Measurements from ENCODE around the gene MIP.

Gene MIP

GRCh38 chr12:56434828-56435227 lies 19.6 kb downstream of the MIP start:
- TF ChIP-seq SNAI2 (CRISPR knock-in tag; IDR thresholded peaks at IDR 0.05) (no peak), ZNF70 (CRISPR knock-in tag; IDR thresholded peaks at IDR 0.05) (no peak), TCF4 (CRISPR knock-in tag; IDR thresholded peaks at IDR 0.05; ENCODE audit: borderline replicate concordance) (no peak), ZC3H10 (CRISPR knock-in tag; IDR thresholded peaks at IDR 0.05) (no peak), ZFP30 (CRISPR knock-in tag; IDR thresholded peaks at IDR 0.05) (no peak), ZNF565 (CRISPR knock-in tag; conservative IDR thresholded peaks at IDR 0.05; ENCODE audit: low read depth) (no peak), CSRNP3 (CRISPR knock-in tag; IDR thresholded peaks at IDR 0.05) (no peak), PATZ1 (CRISPR knock-in tag; IDR thresholded peaks at IDR 0.05; ENCODE audit: borderline replicate concordance) (no peak), PPARA (CRISPR knock-in tag; IDR thresholded peaks at IDR 0.05; ENCODE audit: borderline replicate concordance) (no peak)
- TF ChIP-seq, protein P1, sequence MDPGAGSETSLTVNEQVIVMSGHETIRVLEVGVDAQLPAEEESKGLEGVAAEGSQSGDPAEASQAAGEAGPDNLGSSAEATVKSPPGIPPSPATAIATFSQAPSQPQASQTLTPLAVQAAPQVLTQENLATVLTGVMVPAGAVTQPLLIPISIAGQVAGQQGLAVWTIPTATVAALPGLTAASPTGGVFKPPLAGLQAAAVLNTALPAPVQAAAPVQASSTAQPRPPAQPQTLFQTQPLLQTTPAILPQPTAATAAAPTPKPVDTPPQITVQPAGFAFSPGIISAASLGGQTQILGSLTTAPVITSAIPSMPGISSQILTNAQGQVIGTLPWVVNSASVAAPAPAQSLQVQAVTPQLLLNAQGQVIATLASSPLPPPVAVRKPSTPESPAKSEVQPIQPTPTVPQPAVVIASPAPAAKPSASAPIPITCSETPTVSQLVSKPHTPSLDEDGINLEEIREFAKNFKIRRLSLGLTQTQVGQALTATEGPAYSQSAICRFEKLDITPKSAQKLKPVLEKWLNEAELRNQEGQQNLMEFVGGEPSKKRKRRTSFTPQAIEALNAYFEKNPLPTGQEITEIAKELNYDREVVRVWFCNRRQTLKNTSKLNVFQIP (CRISPR knock-in tag; IDR thresholded peaks at IDR 0.05; ENCODE audit: borderline replicate concordance, low read depth), result no peak
- no peak for ATAC-seq

- ATAC-seq, result no peak
- TF ChIP-seq CREB5 (CRISPR knock-in tag; IDR thresholded peaks at IDR 0.05; ENCODE audit: low read depth) (no peak), TSHZ2 (CRISPR knock-in tag; IDR thresholded peaks at IDR 0.05) (no peak), OSR1 (CRISPR knock-in tag; IDR thresholded peaks at IDR 0.05) (no peak), ZNF8 (CRISPR knock-in tag; IDR thresholded peaks at IDR 0.05) (no peak), ZC3H10 (CRISPR knock-in tag; IDR thresholded peaks at IDR 0.05) (no peak), ZNF70 (CRISPR knock-in tag; IDR thresholded peaks at IDR 0.05) (no peak), ESRRG (CRISPR knock-in tag; IDR thresholded peaks at IDR 0.05) (no peak), PPARA (CRISPR knock-in tag; IDR thresholded peaks at IDR 0.05; ENCODE audit: borderline replicate concordance) (no peak), BACH2 (CRISPR knock-in tag; IDR thresholded peaks at IDR 0.05; ENCODE audit: borderline replicate concordance) (no peak), SNAI2 (CRISPR knock-in tag; IDR thresholded peaks at IDR 0.05) (no peak), TOX (CRISPR knock-in tag; IDR thresholded peaks at IDR 0.05; ENCODE audit: borderline replicate concordance) (no peak), ZFP30 (CRISPR knock-in tag; IDR thresholded peaks at IDR 0.05) (no peak), CSDC2 (CRISPR knock-in tag; IDR thresholded peaks at IDR 0.05) (no peak), ARNTL (CRISPR knock-in tag; IDR thresholded peaks at IDR 0.05; ENCODE audit: borderline replicate concordance, low read depth) (no peak), TCF4 (CRISPR knock-in tag; IDR thresholded peaks at IDR 0.05; ENCODE audit: borderline replicate concordance) (no peak), CSRNP3 (CRISPR knock-in tag; IDR thresholded peaks at IDR 0.05) (no peak)
Measured at GRCh38 chr12:56431850-56432249, 22.6 kb downstream of the MIP start.

DNA sequence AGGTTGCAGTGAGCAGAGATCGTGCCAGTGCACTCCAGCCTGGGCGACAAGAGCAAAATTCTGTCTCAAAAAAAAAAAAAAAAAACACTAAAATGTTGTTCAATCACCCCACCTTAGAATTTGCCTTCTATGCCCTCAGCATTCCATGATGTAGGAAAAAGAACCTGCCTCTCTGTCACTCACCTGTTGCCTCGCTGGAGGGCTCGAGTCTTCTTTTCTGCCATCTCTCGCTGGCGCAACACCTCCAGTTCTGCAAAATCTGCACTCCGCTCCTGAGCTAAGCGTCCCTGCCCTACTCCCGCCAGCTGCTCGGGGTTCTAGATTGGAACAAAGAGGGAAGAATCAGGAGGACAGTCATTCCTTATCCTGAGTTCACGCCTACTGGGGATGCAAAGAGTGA lies 23.2 kb downstream of the MIP start:
- ATAC-seq, result no peak
- TF ChIP-seq TCF4 (CRISPR knock-in tag; IDR thresholded peaks at IDR 0.05; ENCODE audit: borderline replicate concordance), result no peak
- TF ChIP-seq ESRRG (CRISPR knock-in tag; IDR thresholded peaks at IDR 0.05), result no peak
- TF ChIP-seq TSHZ2 (CRISPR knock-in tag; IDR thresholded peaks at IDR 0.05), result no peak
- TF ChIP-seq ZNF565 (CRISPR knock-in tag; conservative IDR thresholded peaks at IDR 0.05; ENCODE audit: low read depth), result no peak
- no peak for TF ChIP-seq BACH2 (CRISPR knock-in tag; IDR thresholded peaks at IDR 0.05; ENCODE audit: borderline replicate concordance)
- TF ChIP-seq GLIS3 (CRISPR knock-in tag; IDR thresholded peaks at IDR 0.05), result no peak
- TF ChIP-seq CREB5 (CRISPR knock-in tag; IDR thresholded peaks at IDR 0.05; ENCODE audit: low read depth), result no peak

Data from SK-N-SH treated with all-trans-retinoic acid at 6 μM for 48 hours (cell line).